ENCODE measurements around the gene SMYD4. TPM values are rescaled to one million over a fixed set of nuclear protein-coding genes. Genes with fewer than 3 reads are reported as not detected.

Gene SMYD4
- total and polyA plus RNA-seq, 5 experiments from 2014 or later, result 10.8 to 41.4 (median 16.9) TPM

DNA sequence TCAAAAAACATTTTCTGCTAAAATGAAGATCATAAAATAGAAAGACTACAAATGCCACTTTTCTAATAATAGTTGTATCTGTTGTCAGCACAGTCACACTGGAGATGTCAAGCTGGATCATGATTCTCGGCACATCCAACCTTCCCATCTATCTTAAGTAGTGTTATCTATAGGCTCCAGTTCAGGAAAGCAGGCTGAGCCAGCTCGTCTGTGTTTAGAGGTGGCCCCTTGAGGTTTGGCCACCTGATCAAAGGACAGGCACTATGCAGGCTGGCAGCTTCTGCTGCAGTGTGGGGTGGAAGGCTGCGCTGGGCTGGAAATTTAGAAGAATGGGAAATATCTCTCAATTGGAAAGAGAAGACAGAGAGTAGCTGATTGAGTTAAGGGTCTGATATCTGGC, 32.4 kb downstream of the SMYD4 start:
- POLR2A ChIA-PET, result interaction anchor here (0.9 kb wide), 1 partner anchor 73 kb away, joined by 4 read pairs; the partner anchor contains the start of gene WDR81
- Mint-ChIP-seq H3K9me3 (no peaks in the 10 kb centered on the region), H3K27ac (peak overlapping the region in 7 of 10 donors; percentile 0 to 90 (median 51)), H3K4me1 (peaks cover 7 to 20% (median 13%) of the 10 kb centered on the region in 4 donors), H3K27me3 (no peaks in the 10 kb centered on the region), H3K4me3 (no peak overlapping the region), H3K36me3 (peaks cover 0 to 59% (median 11%) of the 10 kb centered on the region in 3 donors)
- ATAC-seq (no peak), DNase-seq (no peak)

- Mint-ChIP-seq H3K9me3 (no peaks in the 10 kb centered on the region), H3K4me1 (peaks cover 7 to 20% (median 13%) of the 10 kb centered on the region in 4 donors), H3K27ac (peak overlapping the region in 2 of 10 donors; percentile 0 to 51), H3K27me3 (no peaks in the 10 kb centered on the region), H3K36me3 (peaks cover 0 to 54% (median 11%) of the 10 kb centered on the region in 3 donors), H3K4me3 (no peak overlapping the region)
- POLR2A ChIA-PET, result interaction anchor here (0.7 to 0.9 kb wide), 2 partner anchors 72 to 75 kb away, joined by 3 to 4 read pairs; partner anchors contain the start of gene WDR81
- ATAC-seq (no peak), DNase-seq (no peak)
Measured at GRCh38 chr17:1796800-1797199, 32.9 kb downstream of the SMYD4 start.

DNA sequence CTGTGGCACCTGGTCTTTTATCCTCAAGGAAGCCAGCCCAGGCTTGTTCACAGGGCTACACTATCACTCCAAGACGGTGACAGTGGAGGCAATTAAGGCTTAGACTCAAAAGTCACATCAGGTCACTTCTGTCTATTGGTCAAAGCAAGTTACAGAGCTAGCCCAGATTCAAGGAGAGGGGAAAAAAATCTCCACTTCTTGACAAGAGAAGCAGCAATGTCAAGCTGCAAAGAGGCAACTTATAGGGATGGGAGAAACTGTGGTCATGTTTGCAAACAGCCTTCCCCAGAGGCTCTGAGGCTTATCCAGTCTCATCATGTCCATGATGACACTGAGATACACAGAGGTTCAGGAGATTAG, 36.3 kb downstream of the SMYD4 start:
- peaks cover 0 to 40% (median 0%) of the 10 kb centered on the region in 3 donors for H3K36me3 Mint-ChIP-seq
- ATAC-seq, result no peak
- H3K4me3 Mint-ChIP-seq, result no peak overlapping the region
- peaks cover 7 to 20% (median 15%) of the 10 kb centered on the region in 4 donors for H3K4me1 Mint-ChIP-seq
- H3K27ac Mint-ChIP-seq, result peak overlapping the region in 2 of 10 donors; percentile 29 to 37
- POLR2A ChIA-PET, result interaction anchor here (0.7 kb wide), 1 partner anchor 23 kb away, joined by 3 read pairs; no protein-coding TSS in a partner anchor
- H3K9me3 Mint-ChIP-seq, result no peaks in the 10 kb centered on the region
- H3K27me3 Mint-ChIP-seq, result no peaks in the 10 kb centered on the region
- no peak for DNase-seq

DNA sequence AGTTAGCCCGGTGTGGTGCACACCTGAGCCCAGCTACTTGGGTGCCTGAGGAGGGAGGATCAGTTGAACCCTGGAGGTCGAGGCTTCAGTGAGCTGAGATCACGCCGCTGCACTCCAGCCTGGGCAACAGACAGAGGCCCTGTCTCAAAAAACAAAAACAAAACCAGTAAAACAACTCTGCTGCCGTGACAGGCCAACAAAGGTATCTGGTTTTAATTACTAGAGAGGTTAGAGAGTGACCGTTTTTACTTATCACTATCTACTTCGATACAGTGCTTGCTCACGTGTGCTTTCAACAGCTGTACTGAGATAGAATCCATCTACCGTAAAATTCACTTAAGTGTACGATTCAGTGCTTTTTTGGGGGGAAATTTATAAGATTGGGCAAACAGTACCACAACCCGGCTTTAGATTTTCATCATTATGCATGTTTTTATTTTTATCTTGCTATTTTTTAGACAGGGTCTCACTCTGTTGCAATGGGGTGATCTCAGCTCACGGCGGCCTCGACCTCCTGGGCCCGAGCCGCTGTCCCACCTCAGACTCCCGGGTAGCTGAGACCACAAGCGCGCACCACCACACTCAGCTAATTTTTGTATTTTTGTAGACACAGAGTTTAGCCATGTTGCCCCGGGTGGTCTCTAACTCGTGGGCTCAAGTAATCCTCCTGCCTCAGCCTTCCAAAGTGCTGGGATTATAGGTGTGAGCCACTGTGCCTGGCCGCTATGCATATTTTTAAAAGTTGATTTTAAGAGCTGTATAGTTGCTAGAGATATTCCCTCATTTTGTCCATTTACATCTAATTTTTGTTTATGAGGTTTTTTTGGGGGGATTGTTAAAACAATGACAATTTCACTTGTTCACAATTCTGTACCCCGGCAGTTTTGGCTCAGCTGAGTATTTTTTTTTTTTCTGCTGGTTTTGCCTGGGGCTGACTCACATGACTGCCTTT, 36.9 kb downstream of the SMYD4 start:
- DNase-seq (no peak), ATAC-seq (no peak)
- no peak overlapping the region for H3K4me3 Mint-ChIP-seq
- no peaks in the 10 kb centered on the region for H3K9me3 Mint-ChIP-seq
- peak overlapping the region in 2 of 10 donors; percentile 29 to 37 for H3K27ac Mint-ChIP-seq
- POLR2A ChIA-PET, result interaction anchor here (0.7 kb wide), 1 partner anchor 22 kb away, joined by 3 read pairs; no protein-coding TSS in a partner anchor
- no peaks in the 10 kb centered on the region for H3K27me3 Mint-ChIP-seq
- H3K36me3 Mint-ChIP-seq, result peaks cover 0 to 37% (median 0%) of the 10 kb centered on the region in 3 donors
- H3K4me1 Mint-ChIP-seq, result peaks cover 7 to 20% (median 15%) of the 10 kb centered on the region in 4 donors

GRCh38 chr17:1789936-1790335, 39.8 kb downstream of the SMYD4 start:
- Mint-ChIP-seq H3K27ac (no peak overlapping the region), H3K4me3 (no peak overlapping the region), H3K4me1 (peaks cover 0 to 13% (median 2%) of the 10 kb centered on the region in 4 donors), H3K36me3 (peaks cover 0 to 43% (median 0%) of the 10 kb centered on the region in 3 donors), H3K9me3 (no peaks in the 10 kb centered on the region), H3K27me3 (no peaks in the 10 kb centered on the region)
- ATAC-seq (no peak), DNase-seq (no peak)
- POLR2A ChIA-PET, result interaction anchor here (0.6 to 0.7 kb wide), 3 partner anchors 9 to 66 kb away, joined by 4 to 5 read pairs (median 5); no protein-coding TSS in a partner anchor

DNA sequence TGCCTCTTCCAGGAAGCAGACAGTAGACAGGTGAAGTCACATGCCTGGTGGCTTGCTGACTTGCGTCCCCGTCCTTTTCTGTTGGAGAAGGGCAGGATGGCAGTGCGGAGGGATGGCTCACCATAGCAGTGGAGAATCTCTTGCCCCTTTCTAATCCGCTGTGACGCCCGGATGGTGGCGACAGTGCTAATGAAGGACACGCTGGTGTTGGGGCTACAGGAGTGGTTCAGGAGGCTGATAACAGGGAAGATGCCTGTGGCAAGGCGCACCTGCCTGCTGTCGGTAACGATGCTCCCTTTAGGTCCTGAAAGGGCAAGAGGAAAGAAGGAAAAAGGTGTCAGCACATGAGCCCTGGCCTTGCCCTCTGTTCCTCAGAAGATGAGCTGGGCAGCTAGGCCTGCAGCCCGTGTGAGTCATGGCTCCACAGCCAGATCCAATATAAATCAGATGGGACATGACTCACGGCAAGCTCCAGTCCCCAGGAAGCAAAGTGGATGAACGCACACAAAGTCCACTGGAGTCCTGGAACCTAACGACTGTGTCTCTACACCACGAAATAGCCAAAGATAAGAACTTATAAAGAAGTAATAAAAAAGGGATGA, 42.3 kb downstream of the SMYD4 start:
- Mint-ChIP-seq H3K4me1 (peaks cover 0 to 22% (median 8%) of the 10 kb centered on the region in 4 donors), H3K9me3 (no peaks in the 10 kb centered on the region), H3K27ac (peak overlapping the region in 2 of 10 donors; percentile 52 to 73), H3K27me3 (no peaks in the 10 kb centered on the region), H3K4me3 (no peak overlapping the region), H3K36me3 (peaks cover 0 to 61% (median 0%) of the 10 kb centered on the region in 3 donors)
- DNase-seq, result no peak
- POLR2A ChIA-PET, result interaction anchor here (0.6 kb wide), 1 partner anchor 18 kb away, joined by 3 read pairs; no protein-coding TSS in a partner anchor
- no peak for ATAC-seq

DNA sequence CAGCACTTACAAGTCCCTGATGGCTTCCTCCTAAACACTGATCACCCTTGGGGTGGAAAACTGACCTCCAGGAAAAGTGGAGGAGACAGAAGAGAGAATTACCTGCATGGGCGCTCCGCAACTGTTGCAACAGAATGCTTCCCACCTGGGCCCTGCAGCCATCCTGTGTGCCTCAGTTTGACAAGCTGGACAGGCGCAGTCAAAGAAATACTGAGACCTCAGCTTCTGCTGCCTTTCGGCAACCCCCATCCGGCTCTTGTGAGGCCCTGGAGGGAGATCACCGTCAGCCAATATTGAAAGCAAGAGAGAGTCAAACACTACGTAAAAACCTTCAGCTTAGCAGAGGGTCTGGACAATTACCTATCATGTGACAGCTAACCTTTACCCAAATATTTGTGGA, 43.0 kb downstream of the SMYD4 start:
- no peak for DNase-seq
- Mint-ChIP-seq H3K27me3 (no peaks in the 10 kb centered on the region), H3K27ac (no peak overlapping the region), H3K36me3 (peaks cover 0 to 68% (median 0%) of the 10 kb centered on the region in 3 donors), H3K9me3 (no peaks in the 10 kb centered on the region), H3K4me3 (no peak overlapping the region), H3K4me1 (peaks cover 0 to 23% (median 8%) of the 10 kb centered on the region in 4 donors)
- POLR2A ChIA-PET, result interaction anchor here (0.6 kb wide), 1 partner anchor 17 kb away, joined by 3 read pairs; no protein-coding TSS in a partner anchor
- ATAC-seq, result no peak

DNA sequence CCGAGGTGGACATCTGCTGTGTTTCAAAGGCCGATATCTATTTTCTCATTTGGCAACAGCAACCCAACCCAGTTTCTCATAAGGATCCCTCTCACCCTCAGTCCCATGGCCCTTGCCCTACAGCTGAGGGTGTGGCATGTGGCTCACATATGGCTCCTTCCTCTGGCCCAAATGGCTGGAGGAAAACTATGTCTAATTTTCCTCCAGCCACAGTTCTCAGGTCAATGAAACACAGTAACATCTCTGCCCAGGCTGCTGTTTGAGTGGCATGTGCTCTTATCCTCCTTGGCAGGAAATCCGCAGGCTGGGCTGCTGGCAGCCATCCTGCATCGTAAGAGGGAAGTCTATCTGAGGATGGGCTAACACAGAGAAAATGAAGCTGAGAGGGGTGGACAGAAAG, 43.8 kb downstream of the SMYD4 start:
- peak overlapping the region in 2 of 10 donors; percentile 66 to 67 for H3K27ac Mint-ChIP-seq
- POLR2A ChIA-PET, result interaction anchor here (0.7 to 1.0 kb wide), 2 partner anchors 64 to 341 kb away, joined by 4 to 5 read pairs; no protein-coding TSS in a partner anchor
- no peaks in the 10 kb centered on the region for H3K9me3 Mint-ChIP-seq
- H3K4me3 Mint-ChIP-seq, result no peak overlapping the region
- no peaks in the 10 kb centered on the region for H3K27me3 Mint-ChIP-seq
- ATAC-seq (no peak), DNase-seq (no peak)
- peaks cover 0 to 71% (median 0%) of the 10 kb centered on the region in 3 donors for H3K36me3 Mint-ChIP-seq
- H3K4me1 Mint-ChIP-seq, result peaks cover 0 to 21% (median 8%) of the 10 kb centered on the region in 4 donors

DNA sequence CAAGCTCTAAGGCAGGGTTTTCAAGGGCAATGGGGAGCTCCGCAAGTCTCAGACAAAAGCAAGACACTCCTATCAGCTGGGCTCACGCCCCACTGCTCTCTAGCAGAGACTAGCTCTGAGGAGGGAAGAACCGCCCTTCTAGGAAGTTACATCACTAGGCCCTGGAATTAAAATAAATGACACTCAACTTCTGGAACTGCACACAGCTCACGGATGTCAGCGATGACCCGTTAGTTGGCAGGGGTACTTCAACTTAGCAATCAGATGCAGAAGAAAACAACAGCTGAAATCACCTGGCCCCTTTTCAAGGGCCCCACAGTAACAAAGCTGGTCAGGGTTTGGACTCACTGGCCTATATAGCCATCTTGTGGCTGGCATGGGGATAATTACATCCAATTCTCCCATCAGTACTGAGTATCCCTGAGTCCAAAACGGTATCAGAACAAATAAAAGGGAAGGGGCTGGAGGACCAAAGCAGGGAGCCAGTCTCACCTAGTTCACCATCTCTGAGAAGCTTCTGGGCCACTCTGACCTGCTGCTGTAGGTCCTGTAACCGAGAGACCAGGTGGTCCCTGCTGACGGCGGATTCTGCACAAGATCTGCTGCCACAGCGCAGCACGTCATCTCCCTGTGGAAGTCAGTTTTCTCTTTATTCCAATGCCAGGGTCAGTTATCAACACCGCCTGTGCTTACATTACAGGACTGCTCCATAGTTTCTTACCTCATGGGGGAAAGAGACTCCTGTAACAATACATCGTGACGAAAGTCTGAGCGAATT, 45.7 kb downstream of the SMYD4 start:
- H3K27ac Mint-ChIP-seq, result peak overlapping the region in 8 of 10 donors; percentile 6 to 87 (median 57)
- H3K9me3 Mint-ChIP-seq, result no peaks in the 10 kb centered on the region
- peak overlapping the region in 1 of 10 donors; percentile 36 for H3K4me3 Mint-ChIP-seq
- peaks cover 0 to 86% (median 0%) of the 10 kb centered on the region in 3 donors for H3K36me3 Mint-ChIP-seq
- peaks cover 0 to 21% (median 8%) of the 10 kb centered on the region in 4 donors for H3K4me1 Mint-ChIP-seq
- H3K27me3 Mint-ChIP-seq, result no peaks in the 10 kb centered on the region
- ATAC-seq (peak; percentile 56 to 63), DNase-seq (peak in 2 of 10 donors; percentile 22 to 23)
- POLR2A ChIA-PET, result interaction anchor here (0.6 to 3.7 kb wide), 9 partner anchors 13 to 189 kb away, joined by 3 to 27 read pairs (median 5); partner anchors contain the start of gene WDR81

GRCh38 chr17:1783271-1783670, 46.4 kb downstream of the SMYD4 start:
- Mint-ChIP-seq H3K27me3 (no peaks in the 10 kb centered on the region), H3K27ac (peak overlapping the region in 8 of 10 donors; percentile 6 to 87 (median 70)), H3K4me1 (peaks cover 0 to 18% (median 8%) of the 10 kb centered on the region in 4 donors), H3K4me3 (peak overlapping the region in 3 of 10 donors; percentile 2 to 44 (median 36)), H3K9me3 (no peaks in the 10 kb centered on the region), H3K36me3 (peaks cover 0 to 87% (median 1%) of the 10 kb centered on the region in 3 donors)
- peak; percentile 23 to 46 for ATAC-seq
- POLR2A ChIA-PET, result interaction anchor here (0.8 to 3.7 kb wide), 8 partner anchors 12 to 134 kb away, joined by 3 to 27 read pairs (median 6); partner anchors contain the start of gene WDR81
- DNase-seq, result no peak

GRCh38 chr17:1782171-1782567, 47.5 kb downstream of the SMYD4 start:
- Mint-ChIP-seq H3K27ac (peak overlapping the region in 6 of 10 donors; percentile 9 to 60 (median 45)), H3K4me1 (peaks cover 0 to 18% (median 8%) of the 10 kb centered on the region in 4 donors), H3K4me3 (no peak overlapping the region), H3K27me3 (no peaks in the 10 kb centered on the region), H3K36me3 (peaks cover 0 to 92% (median 1%) of the 10 kb centered on the region in 3 donors), H3K9me3 (no peaks in the 10 kb centered on the region)
- DNase-seq (no peak), ATAC-seq (no peak)
- POLR2A ChIA-PET, result interaction anchor here (0.6 to 3.7 kb wide), 5 partner anchors 34 to 66 kb away, joined by 3 to 27 read pairs (median 5); no protein-coding TSS in a partner anchor
